A549 (cell line): ENCODE data around the gene TXNRD2.

Source experiments
- CBX2 ChIP-seq: fragments of 200-600 bp; sonication (generic); IDR thresholded peaks from 2 replicates; pipeline ENCODE4 v1.6.1; 2016; ENCODE audit warnings: low read depth, mild to moderate bottlenecking, borderline replicate concordance
- CHD2 ChIP-seq: fragments of 150-350 bp; IDR thresholded peaks from 2 replicates; pipeline ENCODE4 v1.6.1; 2014; ENCODE audit warnings: low read length; ENCODE audit not compliant: partially characterized antibody
- CTCF ChIP-seq: fragments of >200 bp; sonication (Bioruptor Twin); formaldehyde crosslinking; IDR thresholded peaks from 3 replicates; pipeline ENCODE4 v1.5.1; 2016
- FOSL2 ChIP-seq, 2 experiments: fragments of 450-650 bp in 1 of 2; fragments of >200 bp in 1 of 2; sonication (Bioruptor Twin) in 1 of 2; formaldehyde crosslinking; IDR thresholded peaks; 2 replicates each; pipeline versions ENCODE4 v1.5.0 to v1.6.1; 2016 to 2020; ENCODE audit warnings: mild to moderate bottlenecking in 1 of 2, moderate library complexity in 1 of 2
- JUNB ChIP-seq: fragments of >200 bp; sonication (Bioruptor Twin); formaldehyde crosslinking; IDR thresholded peaks from 2 replicates; pipeline ENCODE4 v1.6.1; 2016
- POLR2A ChIP-seq: IDR thresholded peaks from 2 replicates; pipeline ENCODE4 v1.6.1; 2012; ENCODE audit warnings: mild to moderate bottlenecking, low read length
- RAD21 ChIP-seq, 2 experiments: fragments of >200 bp in 1 of 2; sonication (Bioruptor Twin) in 1 of 2; formaldehyde crosslinking in 1 of 2; IDR thresholded peaks in 1 of 2; conservative IDR thresholded peaks in 1 of 2; 2 replicates in 1 of 2; 3 replicates in 1 of 2; pipeline ENCODE4 v1.6.1; 2012 to 2018; ENCODE audit warnings: inconsistent platforms in 1 of 2
- REST ChIP-seq: fragments of 200-600 bp; sonication (generic); IDR thresholded peaks from 2 replicates; pipeline ENCODE4 v1.6.1; 2016; ENCODE audit warnings: antibody characterized with exemption, mild to moderate bottlenecking, moderate library complexity
- RFX5 ChIP-seq: fragments of 450-650 bp; IDR thresholded peaks from 2 replicates; pipeline ENCODE4 v1.7.1; 2014; ENCODE audit warnings: antibody characterized with exemption, mild to moderate bottlenecking, moderate library complexity
- SMC3 ChIP-seq: fragments of >200 bp; sonication (Bioruptor Twin); formaldehyde crosslinking; IDR thresholded peaks from 3 replicates; pipeline ENCODE4 v1.6.1; 2018; ENCODE audit warnings: inconsistent platforms

- TF ChIP-seq POLR2A, result no peak
- TF ChIP-seq CTCF, result no peak
- TF ChIP-seq FOSL2 (IDR thresholded peaks at IDR 0.05), result no peak
- TF ChIP-seq FOSL2 (CRISPR knock-in tag; IDR thresholded peaks at IDR 0.05), result no peak
- no peak for TF ChIP-seq SMC3
- no peak for TF ChIP-seq RFX5
- TF ChIP-seq CBX2, result no peak
- TF ChIP-seq CHD2, result no peak
- no peak for TF ChIP-seq JUNB
- TF ChIP-seq RAD21 (conservative IDR thresholded peaks at IDR 0.05 in 1 of 2, IDR thresholded peaks at IDR 0.05 in 1 of 2), result no peak
- no peak for TF ChIP-seq REST
Measured at GRCh38 chr22:19940536-19941364, 868 bp downstream of the TXNRD2 start.
